GM19351 (cell line): ENCODE data around the gene LRRC3.
"Not testable (repeated sequence)": the region's sequence is repeated elsewhere in the genome, so short reads cannot be mapped to it uniquely, and the experiment has no call there.

Source experiments
- ATAC-seq: cut with Tn5 transposase; IDR thresholded peaks from one replicate; pipeline ENCODE4 v1.9.1; 2021; ENCODE audit warnings: mild to moderate bottlenecking, moderate library complexity; ENCODE audit not compliant: unreplicated experiment

The LRRC3 gene

GRCh38 chr21:44477131-44477530 lies 21.8 kb downstream of the LRRC3 start:
- ATAC-seq: no peak

GRCh38 chr21:44477712-44478111 lies 22.4 kb downstream of the LRRC3 start:
- no peak for ATAC-seq

- no peak for ATAC-seq
Measured at GRCh38 chr21:44478124-44478800, 23.0 kb downstream of the LRRC3 start.

GRCh38 chr21:44478801-44479167 lies 23.5 kb downstream of the LRRC3 start:
- ATAC-seq: no peak

- not testable (repeated sequence) for ATAC-seq
Measured at GRCh38 chr21:44479556-44480199, 24.4 kb downstream of the LRRC3 start.

GRCh38 chr21:44480200-44481053 lies 25.1 kb downstream of the LRRC3 start:
- ATAC-seq: no peak

- no peak for ATAC-seq
Measured at GRCh38 chr21:44482581-44483287, 27.4 kb downstream of the LRRC3 start.

- no peak for ATAC-seq
Measured at GRCh38 chr21:44483288-44484237, 28.3 kb downstream of the LRRC3 start.

- ATAC-seq: no peak
Measured at GRCh38 chr21:44484498-44485253, 29.4 kb downstream of the LRRC3 start.

- no peak for ATAC-seq
Measured at GRCh38 chr21:44485254-44485793, 30.0 kb downstream of the LRRC3 start.

- ATAC-seq: no peak
Measured at GRCh38 chr21:44485796-44486195, 30.5 kb downstream of the LRRC3 start.

- no peak for ATAC-seq
Measured at GRCh38 chr21:44486302-44486701, 31.0 kb downstream of the LRRC3 start.

- no peak for ATAC-seq
Measured at GRCh38 chr21:44487831-44488230, 32.5 kb downstream of the LRRC3 start.

- no peak for ATAC-seq
Measured at GRCh38 chr21:44489962-44490361, 34.7 kb downstream of the LRRC3 start.

- no peak for ATAC-seq
Measured at GRCh38 chr21:44490405-44490804, 35.1 kb downstream of the LRRC3 start.

GRCh38 chr21:44490816-44491215 lies 35.5 kb downstream of the LRRC3 start:
- ATAC-seq: no peak

- ATAC-seq: no peak
Measured at GRCh38 chr21:44492567-44493385, 37.5 kb downstream of the LRRC3 start.

- no peak for ATAC-seq
Measured at GRCh38 chr21:44494418-44494817, 39.1 kb downstream of the LRRC3 start.
